Left ventricle myocardium superior (tissue), 1 donor: Measurements from ENCODE around the gene STPG4. TPM values are rescaled to one million over a fixed set of nuclear protein-coding genes. Genes with fewer than 3 reads are reported as not detected.
A peak's percentile ranks its signal among the peaks of the same experiment; 100 is the strongest.

ENCODE experiments used
- ATAC-seq: fragments of 200-7000 bp; cut with Tn5 transposase; one replicate; pipeline ENCODE4 v1.9.1; 2020; ENCODE audit warnings: mild to moderate bottlenecking, moderate library complexity
- DNase-seq: peaks from one replicate; pipeline ENCODE4 v3.0.0-alpha.2; 2020
- intact Hi-C: fragments of 100-400 bp; cut with micrococcal nuclease; formaldehyde crosslinking; loops from one replicate; pipeline ENCODE4 v1.11.0; 2022
- total RNA-seq: library from RNA; stranded (reverse); fragmentation: NEBNext Ultra II Directional; extraction: Animal tissue kit (Norgen Biotek cat#: 25700); gene quantifications from one replicate; pipeline ENCODE4 v1.2.1, GENCODE V29; 2021
- donor health status: DM: no; HTN: yes; CAD: no; lungs with severe emphysema.

Gene STPG4
- total RNA-seq, 1 donor from 2014 or later, result not detected

- DNase-seq (no peak), ATAC-seq (no peak)
- intact Hi-C loops, result no loop called here
Measured at GRCh38 chr2:47046271-47046670, 108.8 kb downstream of the STPG4 start.

- ATAC-seq (peak; percentile 5), DNase-seq (no peak)
- intact Hi-C loops, result no loop called here
Measured at GRCh38 chr2:47043891-47044239, 111.2 kb downstream of the STPG4 start.

- DNase-seq (peak; percentile 73), ATAC-seq (peak; percentile 79)
- intact Hi-C loops, result no loop called here
Measured at GRCh38 chr2:47043142-47043890, 111.8 kb downstream of the STPG4 start.

- no peak for ATAC-seq
- intact Hi-C loops, result no loop called here
- DNase-seq, result no peak
Measured at GRCh38 chr2:47041891-47042684, 113.0 kb downstream of the STPG4 start.

GRCh38 chr2:47041063-47041462 lies 114.0 kb downstream of the STPG4 start:
- intact Hi-C loops, result no loop called here

GRCh38 chr2:47040651-47041050 lies 114.5 kb downstream of the STPG4 start:
- intact Hi-C loops, result no loop called here
- no peak for ATAC-seq
- DNase-seq, result no peak

More at GRCh38 chr2:47041063-47041462, 114.0 kb downstream of the STPG4 start:
- peak; percentile 85 for DNase-seq
- ATAC-seq, result peak; percentile 79

- intact Hi-C loops, result no loop called here
- DNase-seq (no peak), ATAC-seq (no peak)
Measured at GRCh38 chr2:47039913-47040562, 115.1 kb downstream of the STPG4 start.

- intact Hi-C loops, result no loop called here
- DNase-seq (no peak), ATAC-seq (no peak)
Measured at GRCh38 chr2:47039489-47039870, 115.6 kb downstream of the STPG4 start.

- ATAC-seq (no peak), DNase-seq (no peak)
- intact Hi-C loops, result no loop called here
Measured at GRCh38 chr2:47038656-47039488, 116.2 kb downstream of the STPG4 start.

- intact Hi-C loops, result no loop called here
- DNase-seq, result no peak
- ATAC-seq, result no peak
Measured at GRCh38 chr2:47037678-47038077, 117.4 kb downstream of the STPG4 start.

Other genes with a start within 250 kb of the STPG4 start
- gene MCFD2, start 239.5 kb downstream of the STPG4 start, total RNA-seq, result 65.6 TPM
- gene TTC7A, start 214.1 kb downstream of the STPG4 start, total RNA-seq, result 8.5 TPM
- 424 TPM for gene CALM2, start 21.2 kb upstream of the STPG4 start, total RNA-seq
- gene EPCAM, start 214.0 kb upstream of the STPG4 start, total RNA-seq, result not detected
- 16.2 TPM for gene MSH2, start 247.8 kb upstream of the STPG4 start, total RNA-seq